ENCODE results near the gene SUGCT.

- no peak for TF ChIP-seq CTCF (conservative IDR thresholded peaks at IDR 0.05; ENCODE audit: low read length)
- no peak for TF ChIP-seq EZH2phosphoT487 (IDR thresholded peaks at IDR 0.05; ENCODE audit: borderline replicate concordance, low read depth, low read length)
Observed at GRCh38 chr7:40499718-40500117, 364.9 kb downstream of the SUGCT start.

All from OCI-LY7 (cell line).